Measurements from ENCODE around the gene RFX2.
"Not testable (repeated sequence)": the region's sequence is repeated elsewhere in the genome, so short reads cannot be mapped to it uniquely, and the experiment has no call there.

GRCh38 chr19:6073233-6073632, 37.1 kb downstream of the RFX2 start:
- not testable (repeated sequence) for TF ChIP-seq CTCF (IDR thresholded peaks at IDR 0.05 in 4 of 5, conservative IDR thresholded peaks at IDR 0.05 in 1 of 5); POLR2A (IDR thresholded peaks at IDR 0.05)

Measured in gastrocnemius medialis (tissue), 4 donors.